GM18861 (cell line): ENCODE data around the gene ZDHHC7.

Experiments
- ATAC-seq: cut with Tn5 transposase; IDR thresholded peaks from one replicate; pipeline ENCODE4 v1.9.1; 2021; ENCODE audit not compliant: unreplicated experiment

ZDHHC7 gene

DNA sequence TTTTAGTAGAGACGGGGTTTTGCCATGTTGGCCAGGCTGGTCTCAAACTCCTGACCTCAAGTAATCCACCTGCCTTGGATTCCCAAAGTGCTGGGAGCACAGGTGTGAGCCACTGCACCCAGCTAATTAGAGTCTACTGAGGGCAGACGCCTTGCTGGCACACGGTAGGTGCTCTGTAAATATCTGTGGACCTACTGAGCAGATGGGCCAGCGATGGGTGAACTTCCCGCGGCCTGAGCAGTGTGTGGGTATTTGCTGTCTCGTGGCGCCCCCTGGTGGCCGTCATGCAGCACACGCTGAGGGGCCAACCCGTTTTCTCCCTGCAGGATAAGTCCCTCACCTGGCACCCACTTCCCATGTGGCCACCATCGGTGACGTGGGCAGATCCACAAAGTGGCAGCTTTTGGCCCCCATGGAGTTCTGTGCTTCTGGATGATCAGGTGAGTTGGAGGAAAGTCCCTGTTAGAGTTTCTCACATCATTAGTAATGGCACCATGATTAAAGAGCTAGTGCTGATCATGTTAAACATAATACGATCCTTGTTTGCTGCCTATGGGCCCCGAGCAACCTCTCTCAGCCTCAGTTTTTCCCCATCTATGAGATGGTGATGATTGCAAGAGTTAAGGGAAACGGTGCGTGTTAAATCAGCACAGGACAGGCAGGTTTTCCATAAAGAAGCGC, 40.7 kb downstream of the ZDHHC7 start:
- ATAC-seq: no peak

DNA sequence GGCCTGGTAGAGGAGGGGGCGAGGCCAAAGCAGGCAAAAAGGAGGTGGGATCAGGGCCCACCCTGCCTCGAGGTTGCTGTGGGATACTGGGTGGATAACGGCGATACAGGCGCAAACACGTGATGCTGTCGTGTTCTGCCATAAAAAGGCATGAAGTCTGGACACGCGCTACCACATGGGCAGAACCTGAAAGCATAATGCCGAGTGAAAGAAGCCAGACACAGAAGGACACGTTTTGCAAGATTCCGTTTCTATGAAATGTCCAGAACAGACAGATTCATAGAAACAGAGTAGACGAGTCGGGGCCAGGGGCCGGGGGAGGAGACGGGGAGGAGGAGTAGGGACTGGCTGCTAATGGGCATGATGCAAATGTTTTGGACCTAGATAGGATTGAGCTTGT, 43.5 kb downstream of the ZDHHC7 start:
- no peak for ATAC-seq

DNA sequence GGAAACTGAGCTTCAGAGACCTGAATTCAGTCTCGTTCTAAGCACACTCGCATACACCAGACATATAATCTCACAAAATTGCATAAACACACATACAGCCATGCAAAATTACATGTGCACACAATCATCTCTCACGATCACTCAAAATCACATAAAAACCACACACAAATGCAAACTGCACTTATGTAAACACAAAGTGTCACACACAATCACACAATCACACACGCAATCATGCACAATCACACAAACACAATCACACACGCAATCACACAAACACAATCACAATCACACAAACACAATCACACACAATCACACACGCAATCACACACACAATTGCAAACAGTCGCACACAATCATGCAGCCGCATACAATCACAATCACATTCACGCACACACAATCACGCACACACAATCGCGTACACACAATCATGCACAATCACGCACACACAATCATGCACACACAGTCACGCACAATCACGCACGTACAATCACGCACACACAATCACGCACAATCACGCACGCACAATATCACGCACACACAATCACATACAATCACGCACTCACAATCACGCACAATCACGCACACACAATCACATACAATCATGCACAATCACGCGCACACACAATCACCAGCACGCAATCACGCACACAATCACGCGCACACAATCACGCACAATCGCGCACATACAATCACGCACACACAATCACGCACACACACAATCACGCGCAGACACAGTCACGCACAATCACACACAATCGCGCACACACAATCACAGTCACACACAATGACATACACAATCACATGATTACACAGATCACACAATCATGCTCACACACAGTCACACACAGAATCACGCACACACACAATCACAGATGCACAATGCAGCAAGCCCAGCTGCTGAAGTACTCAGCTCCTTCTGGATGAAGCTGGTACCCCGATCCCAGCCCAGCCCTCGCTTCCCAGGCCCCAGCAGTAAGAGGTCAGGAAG, 45.6 kb downstream of the ZDHHC7 start:
- ATAC-seq: no peak

DNA sequence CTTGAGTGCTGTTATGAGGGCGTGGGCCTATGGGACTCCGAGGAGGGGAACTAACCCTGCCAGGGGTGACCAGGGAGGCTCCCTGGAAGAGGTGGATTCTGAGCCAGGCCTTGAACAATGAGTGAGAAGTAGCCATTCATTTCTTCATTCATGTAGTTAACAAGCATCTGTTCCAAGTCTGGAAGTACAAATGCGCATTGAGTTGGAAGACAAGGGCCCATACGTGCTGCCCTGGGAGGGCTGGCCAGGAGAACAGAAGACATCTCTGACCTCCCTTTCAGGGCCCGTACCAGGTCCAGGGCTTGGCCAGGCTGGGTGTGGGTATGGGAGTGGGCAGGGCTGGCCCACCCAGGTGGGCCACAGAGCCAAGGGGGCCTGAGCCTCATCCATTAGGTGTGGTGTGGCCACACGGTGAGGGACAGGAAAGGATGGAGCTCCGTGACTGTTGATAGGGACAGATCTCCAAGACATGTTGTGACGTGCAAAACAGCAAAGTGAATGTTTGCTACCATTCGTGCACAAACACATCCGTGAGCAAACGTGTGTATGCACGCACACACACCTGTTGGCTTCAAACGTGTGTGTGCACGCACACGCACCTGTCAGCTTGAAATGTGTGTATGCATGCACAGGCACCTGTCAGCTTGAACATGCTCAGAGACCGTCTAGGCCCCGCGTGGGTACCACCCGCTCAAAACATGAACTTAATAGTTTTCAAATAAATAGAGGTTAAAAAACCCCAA, 46.8 kb downstream of the ZDHHC7 start:
- no peak for ATAC-seq

DNA sequence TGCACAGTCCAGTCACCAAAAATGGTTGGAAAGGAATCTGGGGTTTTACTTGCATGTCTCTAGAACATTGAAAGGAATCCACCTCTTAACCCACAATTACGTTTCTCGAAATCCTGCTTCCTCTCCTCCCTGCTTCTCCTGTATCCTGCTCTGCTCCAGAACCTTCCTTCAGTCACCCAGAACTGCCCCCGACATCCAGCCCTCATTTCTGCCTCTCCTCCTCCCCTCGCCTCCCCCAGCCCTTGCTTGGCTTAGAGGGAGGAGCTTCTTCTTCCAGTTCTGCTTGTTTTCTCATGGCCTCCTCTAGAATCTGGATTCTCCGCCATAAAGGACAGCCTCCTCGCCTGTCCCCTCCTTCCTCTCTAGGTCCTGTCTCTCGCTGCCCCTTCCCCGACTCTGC, 48.3 kb downstream of the ZDHHC7 start:
- no peak for ATAC-seq

DNA sequence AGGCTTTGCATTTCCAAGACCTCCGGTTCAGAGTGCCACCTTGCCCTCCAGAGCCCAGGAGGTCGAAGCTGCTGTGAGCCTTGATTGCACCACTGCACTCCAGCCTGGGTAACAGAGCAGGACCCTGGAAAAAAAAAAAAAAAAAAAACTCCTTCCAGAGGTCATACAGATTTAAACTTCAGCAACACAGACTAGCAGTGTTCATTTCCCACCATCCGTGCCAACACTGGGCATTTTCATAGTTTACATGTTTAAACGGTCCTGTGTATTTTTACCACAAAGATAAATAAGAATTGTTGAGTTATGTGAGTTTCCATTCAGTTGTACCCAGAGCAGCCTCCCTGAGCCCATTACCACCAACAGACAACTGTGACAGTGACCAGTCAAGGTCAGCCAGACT, 50.4 kb downstream of the ZDHHC7 start:
- no peak for ATAC-seq

DNA sequence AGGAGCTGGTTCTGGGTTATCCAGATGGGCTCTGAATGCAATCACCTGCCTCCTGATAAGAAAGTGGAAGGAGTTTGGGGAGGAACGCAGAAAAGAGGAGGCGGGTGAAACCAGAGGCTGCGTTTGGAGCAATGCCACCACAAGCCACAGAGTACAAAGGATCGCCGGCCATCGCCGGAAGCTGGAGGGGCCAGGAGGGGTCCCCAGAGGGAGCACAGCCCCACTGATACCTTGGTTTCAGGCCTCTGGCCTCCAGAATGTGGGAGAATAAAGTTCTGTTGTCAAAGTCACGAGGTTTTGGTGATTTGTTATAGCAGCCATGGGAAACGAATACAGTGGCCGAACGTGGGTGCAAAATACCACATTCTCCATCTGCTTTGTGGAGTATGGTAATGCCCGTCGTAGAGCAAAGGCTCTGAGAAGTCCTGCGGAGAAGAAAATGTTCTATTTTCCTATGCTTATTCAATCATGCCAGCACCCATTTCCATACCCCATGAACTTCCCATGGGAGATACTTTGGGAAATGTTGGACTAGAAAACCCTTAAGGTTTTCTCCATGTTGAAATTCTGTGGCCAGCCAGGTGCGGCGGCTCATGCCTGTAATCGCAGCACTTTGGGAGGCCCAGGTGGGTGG, 51.4 kb downstream of the ZDHHC7 start:
- no peak for ATAC-seq

DNA sequence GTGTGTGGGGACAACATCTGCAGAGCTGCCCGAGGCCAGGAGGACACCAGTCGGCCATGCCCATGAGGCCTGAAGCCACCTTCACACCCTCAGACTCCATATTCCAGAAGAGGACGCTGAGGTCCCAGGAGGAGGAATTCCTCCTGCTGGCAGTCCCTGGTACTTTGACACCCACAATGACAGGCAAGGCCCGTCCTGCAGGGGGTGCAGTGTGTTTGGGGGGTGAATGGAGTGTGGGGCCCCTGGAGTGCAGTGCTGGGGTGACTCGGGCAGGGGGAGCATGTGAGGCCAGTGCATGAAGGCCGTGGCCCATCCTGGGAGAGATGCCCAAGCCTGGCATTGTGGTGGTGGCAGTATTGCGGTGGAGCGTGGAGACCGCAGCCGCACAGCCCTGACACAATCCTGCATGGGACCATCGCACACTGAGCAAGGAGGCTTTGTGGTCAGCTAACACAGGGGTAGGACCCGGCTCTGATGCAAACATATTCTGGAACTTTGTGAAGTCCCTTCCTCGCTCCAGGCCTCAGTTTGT, 52.2 kb downstream of the ZDHHC7 start:
- no peak for ATAC-seq

DNA sequence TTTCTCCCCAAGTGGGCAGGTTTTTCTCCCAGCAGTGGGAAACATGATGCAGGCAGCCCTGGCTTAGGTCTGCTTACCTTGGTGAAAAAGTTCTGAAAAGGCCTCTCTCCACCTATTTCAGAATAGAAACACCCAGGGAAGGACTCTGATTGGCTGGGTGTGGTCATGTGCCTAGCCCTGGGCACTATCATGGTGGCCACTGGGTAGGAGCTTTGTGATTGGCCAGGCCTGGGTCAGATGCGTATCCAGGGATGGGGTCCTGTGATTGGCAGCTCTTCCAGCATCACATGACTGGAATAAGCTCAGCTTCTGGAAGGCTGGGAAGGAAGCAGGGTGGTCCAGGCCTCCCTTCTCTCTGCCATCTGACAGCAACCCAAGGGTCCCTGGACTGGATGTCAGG, 53.5 kb downstream of the ZDHHC7 start:
- ATAC-seq: no peak

DNA sequence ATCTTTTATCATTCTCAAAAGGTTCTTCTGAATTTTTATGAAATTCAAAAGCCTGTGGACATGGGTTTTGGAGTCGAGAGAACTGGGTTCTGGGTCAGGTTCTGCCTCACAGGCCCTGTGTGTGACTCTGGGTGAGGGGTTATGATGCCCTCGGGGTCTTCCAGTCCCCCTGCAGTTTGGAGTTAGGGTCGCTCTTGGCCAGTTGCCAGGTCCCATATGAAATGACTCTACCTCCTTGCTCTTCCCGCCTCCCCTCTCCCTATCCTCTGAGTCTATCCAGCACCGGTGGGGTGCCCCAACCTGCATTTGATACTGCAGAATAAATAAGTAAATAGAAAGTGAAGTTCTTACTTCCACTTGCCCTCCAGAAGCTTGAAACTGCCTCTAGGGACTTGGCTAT, 54.1 kb downstream of the ZDHHC7 start:
- no peak for ATAC-seq

DNA sequence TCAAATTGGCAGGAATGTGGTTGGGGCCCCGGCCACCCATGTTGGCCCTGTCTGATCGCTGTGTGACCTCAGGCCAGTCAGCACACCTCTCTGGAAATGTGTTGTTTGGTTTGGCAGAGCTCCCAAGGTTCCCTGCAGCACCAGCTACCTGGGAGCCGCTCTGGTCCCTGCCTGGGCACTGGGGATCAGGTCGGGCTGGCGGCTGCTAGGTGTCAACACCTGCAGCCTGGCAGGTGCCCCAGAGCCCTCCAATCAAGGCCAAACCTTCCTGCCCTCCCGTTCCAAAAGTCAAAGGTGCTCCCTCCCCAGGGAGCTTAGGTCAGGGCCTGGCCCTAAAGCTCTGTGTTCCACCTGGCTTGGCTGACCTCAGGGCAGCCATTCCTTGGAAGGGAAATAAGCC, 55.9 kb downstream of the ZDHHC7 start:
- ATAC-seq: no peak

DNA sequence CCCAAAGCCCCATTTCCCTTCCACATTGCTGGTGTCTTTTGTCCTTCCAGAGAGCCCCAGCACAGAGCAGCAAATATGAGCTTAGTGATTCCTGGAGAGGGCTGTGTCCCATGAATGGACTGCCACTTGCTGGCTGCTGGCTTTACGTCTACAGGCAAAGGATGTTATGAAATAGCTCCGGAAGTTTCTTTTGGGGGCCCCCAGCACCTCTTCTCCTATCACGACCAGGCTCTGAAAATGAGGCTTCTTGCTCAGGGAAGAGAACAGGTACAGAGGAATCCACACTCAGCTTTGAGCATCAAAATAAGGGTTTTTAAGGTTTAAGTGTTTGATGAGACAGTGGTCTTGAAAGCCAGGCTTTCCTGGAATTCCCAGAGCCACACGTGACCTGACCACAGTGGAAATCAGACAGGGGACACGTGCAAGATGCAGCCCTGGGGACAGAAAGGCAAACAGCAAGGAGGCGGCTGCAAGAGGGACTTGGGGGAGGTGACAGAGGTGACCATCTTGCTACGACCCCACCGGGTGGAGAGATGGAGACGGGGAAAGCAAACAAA, 58.1 kb downstream of the ZDHHC7 start:
- no peak for ATAC-seq

DNA sequence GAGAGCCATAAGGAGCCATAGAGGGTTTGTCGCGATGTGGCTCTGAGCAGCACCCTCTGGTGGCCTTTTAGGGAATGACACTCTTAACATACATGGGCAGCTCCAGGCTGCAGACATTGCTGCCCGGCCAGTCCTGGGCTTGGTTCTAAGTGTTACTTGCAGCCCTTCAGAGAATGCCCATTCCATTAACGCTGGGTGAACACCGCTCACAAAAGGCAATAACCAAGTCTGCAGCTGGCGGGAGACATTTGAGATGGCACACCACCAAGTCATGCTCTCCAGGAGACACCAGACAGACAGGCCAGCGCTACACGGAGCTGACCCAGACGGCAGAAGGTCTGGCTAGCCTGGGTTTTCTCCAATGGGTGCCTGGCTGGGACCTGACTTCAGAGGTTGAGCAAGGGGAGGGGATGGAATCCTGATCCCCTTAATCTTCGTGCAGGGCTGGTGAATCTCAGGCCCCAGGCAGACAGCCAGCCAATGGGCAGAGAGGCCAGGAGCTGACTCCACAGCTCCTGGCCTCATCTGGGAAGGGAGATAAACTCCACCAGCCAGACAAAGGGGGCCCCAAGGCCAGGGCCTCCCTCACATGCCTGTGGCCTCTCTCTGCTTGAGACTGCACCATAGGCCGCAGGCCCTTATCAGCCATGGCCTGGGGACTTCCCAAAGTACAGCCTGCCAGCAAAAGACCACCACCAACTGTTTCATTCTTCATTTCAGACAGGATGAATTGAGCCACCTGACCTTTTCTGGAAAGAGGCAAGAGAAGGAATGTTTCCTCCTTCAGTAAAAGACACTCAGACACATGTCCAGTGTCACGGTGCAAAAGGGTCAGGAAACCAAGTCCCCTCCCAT, 58.8 kb downstream of the ZDHHC7 start:
- ATAC-seq: no peak

DNA sequence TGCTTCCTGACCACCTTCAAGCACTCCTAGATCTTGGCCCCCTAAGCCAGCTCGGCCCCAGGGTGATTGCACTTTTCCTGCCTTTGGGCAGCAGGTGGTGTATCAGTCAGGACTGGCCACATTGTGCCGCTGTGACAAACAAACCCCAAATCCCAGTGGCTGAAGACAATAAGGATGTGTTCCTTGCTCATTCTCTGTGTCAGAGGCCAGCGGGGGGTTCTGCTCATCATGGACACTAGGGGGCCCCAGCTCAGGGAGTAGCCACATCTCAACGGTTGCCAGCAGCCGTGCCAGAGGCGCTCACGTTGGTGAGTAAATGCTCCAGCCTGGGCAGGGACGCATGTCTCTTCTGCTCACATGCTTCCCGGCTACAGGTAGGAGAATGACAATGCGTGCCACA, 60.4 kb downstream of the ZDHHC7 start:
- ATAC-seq: no peak

DNA sequence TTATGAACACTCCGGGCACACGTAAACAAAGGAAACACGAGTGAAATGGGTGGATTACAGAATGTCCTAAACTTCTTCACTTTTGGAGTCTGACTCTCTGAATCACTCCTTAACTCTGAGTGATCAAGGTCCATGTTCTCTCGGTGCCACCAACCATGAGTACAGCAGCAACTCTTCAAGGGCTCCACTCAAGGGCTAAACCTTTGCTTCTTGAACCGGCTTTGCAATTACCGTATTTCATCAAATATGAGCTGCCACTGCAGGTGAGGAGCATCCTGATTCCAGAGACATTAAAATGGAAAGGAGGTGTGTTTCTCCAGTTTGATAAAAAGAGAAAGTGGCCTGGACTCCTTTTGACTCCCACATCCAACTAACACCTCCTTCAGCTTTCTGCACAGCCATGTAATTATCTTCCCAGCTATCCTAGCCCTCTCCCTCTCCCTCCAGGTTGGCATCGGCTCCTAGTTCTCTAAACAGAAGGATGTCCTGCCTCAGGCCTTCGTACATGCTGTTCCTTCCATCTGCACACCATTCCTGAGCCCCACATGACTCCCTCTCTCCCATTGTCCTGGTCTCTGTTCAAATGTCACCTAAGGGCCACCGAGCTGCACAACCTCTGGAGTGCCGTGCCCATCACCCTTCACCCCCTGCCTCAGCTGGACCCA, 61.4 kb downstream of the ZDHHC7 start:
- ATAC-seq: no peak

DNA sequence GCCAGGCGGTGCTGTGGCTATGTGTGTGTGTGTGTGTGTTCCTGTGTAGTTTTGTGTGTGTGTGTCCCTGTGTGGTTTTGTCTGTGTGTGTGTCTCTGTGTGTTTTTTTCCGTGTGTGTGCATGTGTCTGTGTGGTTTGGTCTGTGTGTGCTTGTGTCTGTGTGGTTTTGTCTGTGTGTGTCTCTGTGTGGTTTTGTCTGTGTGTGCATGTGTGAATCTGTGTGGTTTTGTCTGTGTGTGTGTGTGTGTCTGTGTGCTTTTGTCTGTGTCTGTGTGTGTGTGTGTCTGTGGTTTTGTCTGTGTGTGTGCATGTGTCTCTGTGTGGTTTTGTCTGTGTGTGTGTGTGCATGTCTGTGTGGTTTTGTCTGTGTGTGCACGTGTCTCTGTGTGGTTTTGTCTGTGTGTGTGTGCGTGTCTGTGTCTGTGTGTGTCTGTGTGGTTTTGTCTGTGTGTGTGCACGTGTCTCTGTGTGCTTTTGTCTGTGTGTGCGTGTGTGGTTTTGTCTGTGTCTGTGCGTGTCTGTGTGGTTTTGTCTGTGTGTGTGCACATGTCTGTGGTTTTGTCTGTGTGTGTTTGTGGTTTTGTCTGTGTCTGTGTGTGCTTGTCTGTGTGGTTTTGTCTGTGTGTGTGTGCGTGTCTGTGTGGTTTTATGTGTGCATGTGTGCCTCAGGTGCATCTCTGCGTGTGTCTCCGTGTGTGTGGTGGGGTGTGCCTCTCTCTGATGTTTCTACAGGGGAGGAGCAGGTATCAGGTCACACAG, 62.3 kb downstream of the ZDHHC7 start:
- no peak for ATAC-seq

DNA sequence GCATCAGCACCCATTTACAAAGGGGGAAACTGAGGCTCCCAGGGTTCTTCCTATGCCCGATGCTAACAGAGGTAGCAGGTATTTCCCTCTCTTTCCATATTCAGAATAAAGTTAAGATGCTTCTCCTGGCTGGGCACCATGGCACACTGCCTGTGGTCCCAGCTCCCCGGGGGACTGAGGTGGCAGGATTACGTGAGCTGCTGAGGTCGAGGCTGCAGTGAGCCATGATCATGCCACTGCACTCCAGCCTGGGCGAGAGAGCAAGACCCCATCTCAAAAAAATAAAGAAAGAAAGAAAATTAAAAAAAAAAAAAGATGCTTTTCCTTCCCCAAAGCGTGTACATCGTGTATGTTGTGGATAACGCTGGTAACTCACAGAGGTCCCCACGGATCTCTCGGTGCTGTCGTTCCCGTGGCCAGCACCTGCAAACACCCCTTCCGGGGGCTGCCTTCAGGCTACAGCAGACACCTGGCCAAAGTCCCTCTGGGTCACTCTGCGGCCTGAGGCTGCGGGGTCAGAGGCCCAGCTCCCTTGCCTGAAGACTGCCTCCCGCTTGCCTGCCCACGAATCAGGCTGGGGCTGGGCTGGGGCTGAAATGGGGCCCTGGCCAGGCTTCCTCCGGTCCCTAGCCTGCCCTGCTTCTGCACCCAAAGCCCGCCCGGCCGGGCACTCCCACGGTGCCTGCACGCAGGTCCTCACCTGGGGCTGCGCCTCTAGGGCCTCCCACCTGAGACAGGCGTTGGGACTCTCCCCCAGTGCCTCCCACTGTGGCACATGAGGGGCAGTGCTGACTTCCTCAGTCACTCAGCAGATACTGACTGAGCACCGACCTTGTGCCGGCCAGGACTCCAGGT, 63.1 kb downstream of the ZDHHC7 start:
- ATAC-seq: no peak
